B cell (primary cell): Measurements from ENCODE around the gene LCP1. TPM values are rescaled to one million over a fixed set of nuclear protein-coding genes. Genes with fewer than 3 reads are reported as not detected.

Source experiments
- ATAC-seq: fragments of 200-7000 bp; cut with Tn5 transposase; one replicate; pipeline ENCODE4 v1.10.0; 2021; ENCODE audit warnings: low read depth, mild to moderate bottlenecking, moderate number of reproducible peaks, moderate library complexity
- CTCF ChIA-PET: fragments of 350-600 bp; sonication (Branson Sonifier 250); formaldehyde crosslinking; loops from one replicate; lab custom pipeline; 2021; ENCODE audit warnings: antibody characterized with exemption, inconsistent platforms; lab: Charles Lee
- POLR2A ChIA-PET: fragments of 350-600 bp; sonication (Branson Sonifier 250); formaldehyde crosslinking; loops from one replicate; lab custom pipeline; 2021; ENCODE audit warnings: antibody characterized with exemption; lab: Charles Lee
- DNase-seq: peaks from one replicate; pipeline ENCODE4 v3.0.0; 2013
- H2AFZ ChIP-seq: 2 replicates; pipeline ENCODE4 v1.6.1; 2012; ENCODE audit warnings: mild to moderate bottlenecking, low read depth, low read length; ENCODE audit not compliant: insufficient read depth, poor library complexity, severe bottlenecking
- H3K27ac ChIP-seq, 2 donors: 1 replicate in 1 of 2; 2 replicates in 1 of 2; pipeline ENCODE4 v1.5.1; 2012 to 2013; ENCODE audit warnings: low read length in 2 of 2, mild to moderate bottlenecking in 2 of 2, moderate library complexity in 1 of 2
- H3K27me3 ChIP-seq, 4 experiments: fragments of 200-600 bp in 1 of 4; sonication (generic) in 1 of 4; replicated peaks in 1 of 4; 1 replicate in 2 of 4; 2 replicates in 2 of 4; pipeline versions ENCODE4 v1.6.1 to v1.7.0; 2013 to 2016; ENCODE audit warnings: low read length in 3 of 4, mild to moderate bottlenecking in 2 of 4, mixed read lengths in 1 of 4, moderate library complexity in 1 of 4; ENCODE audit not compliant: insufficient read depth in 4 of 4, control insufficient read depth in 3 of 4; ENCODE audit errors: control extremely low read depth in 1 of 4
- H3K36me3 ChIP-seq, 2 experiments: replicated peaks in 1 of 2; 1 replicate in 1 of 2; 2 replicates in 1 of 2; pipeline versions ENCODE4 v1.6.1 to v1.7.1; 2013; ENCODE audit warnings: low read length in 1 of 2; ENCODE audit not compliant: insufficient read depth in 2 of 2, control insufficient read depth in 1 of 2; ENCODE audit errors: control extremely low read depth in 1 of 2, extremely low read depth in 1 of 2
- H3K4me1 ChIP-seq, 2 donors: fragments of 200-600 bp in 1 of 2; sonication (generic) in 1 of 2; 1 replicate in 1 of 2; 2 replicates in 1 of 2; pipeline versions ENCODE4 v1.5.1 to v1.6.1; 2013 to 2017; ENCODE audit warnings: low read length in 2 of 2; ENCODE audit not compliant: control insufficient read depth in 2 of 2, insufficient read depth in 2 of 2
- H3K4me2 ChIP-seq: replicated peaks from 2 replicates; pipeline ENCODE3; 2012; ENCODE audit warnings: mild to moderate bottlenecking, low read depth, low read length; ENCODE audit not compliant: poor library complexity, severe bottlenecking
- H3K4me3 ChIP-seq, 5 experiments: fragments of 200-600 bp in 1 of 5; sonication (generic) in 1 of 5; 1 replicate in 3 of 5; 2 replicates in 2 of 5; pipeline versions ENCODE4 v1.5.1 to v1.7.0; 2011 to 2016; ENCODE audit warnings: low read length in 4 of 5, mild to moderate bottlenecking in 4 of 5, low read depth in 2 of 5, control low read depth in 1 of 5, moderate library complexity in 1 of 5; ENCODE audit not compliant: insufficient read depth in 1 of 5; ENCODE audit errors: control extremely low read depth in 1 of 5, extremely low read depth in 1 of 5
- H3K79me2 ChIP-seq: fragments of 200-600 bp; sonication (generic); one replicate; pipeline ENCODE4 v1.6.0; 2016; ENCODE audit warnings: low read length; ENCODE audit not compliant: control insufficient read depth, insufficient read depth
- H3K9ac ChIP-seq: fragments of 200-600 bp; sonication (generic); 2 replicates; pipeline ENCODE4 v1.6.1; 2017; ENCODE audit warnings: mild to moderate bottlenecking, low read length, moderate library complexity
- H3K9me3 ChIP-seq, 3 donors: one replicate each; pipeline versions ENCODE4 v1.6.1 to v1.7.1; 2013; ENCODE audit warnings: low read length in 2 of 3; ENCODE audit not compliant: control insufficient read depth in 2 of 3, insufficient read depth in 1 of 3; ENCODE audit errors: control extremely low read depth in 1 of 3
- H4K20me1 ChIP-seq: 2 replicates; pipeline ENCODE4 v1.6.0; 2012; ENCODE audit warnings: mild to moderate bottlenecking, low read length; ENCODE audit not compliant: insufficient read depth, control insufficient read depth, poor library complexity, severe bottlenecking
- H3K27ac Mint-ChIP-seq: one replicate; pipeline ENCODE4 v1.8.0; 2021; ENCODE audit warnings: mixed read lengths
- H3K27me3 Mint-ChIP-seq: one replicate; pipeline ENCODE4 v1.8.0; 2021; ENCODE audit warnings: mixed read lengths
- H3K4me1 Mint-ChIP-seq: one replicate; pipeline ENCODE4 v1.8.0; 2021; ENCODE audit warnings: mixed read lengths
- H3K4me3 Mint-ChIP-seq: one replicate; pipeline ENCODE4 v1.8.0; 2021; ENCODE audit warnings: mixed read lengths
- H3K9me3 Mint-ChIP-seq: one replicate; pipeline ENCODE4 v1.8.0; 2022; ENCODE audit warnings: mixed read lengths; ENCODE audit not compliant: insufficient read depth
- EZH2 ChIP-seq: IDR thresholded peaks from 2 replicates; pipeline ENCODE4 v1.6.1; 2012; ENCODE audit warnings: borderline replicate concordance, low read depth, mild to moderate bottlenecking, moderate library complexity, low read length; ENCODE audit not compliant: insufficient read depth, poor library complexity, severe bottlenecking
- WGBS: methylation state at CpG from one replicate; pipeline ENCODE4 v1.1.5; 2013; ENCODE audit warnings: missing lambda C conversion rate; ENCODE audit not compliant: insufficient coverage; 5-methylcytosine and 5-hydroxymethylcytosine counted together
- intact Hi-C: fragments of 100-400 bp; cut with micrococcal nuclease; formaldehyde crosslinking; loops from one replicate; pipeline ENCODE4 v1.10.0; 2022
- polyA plus RNA-seq: library from polyadenylated mRNA; depleted of rRNA; stranded (reverse); fragments of >200 nt; gene quantifications from 2 replicates; pipeline ENCODE4 v1.2.3, GENCODE V29; 2012
- total RNA-seq, 2 donors: library from RNA; stranded (reverse); fragments of 120-200 nt in 1 of 2; gene quantifications; 1 replicate in 1 of 2; 2 replicates in 1 of 2; pipeline versions ENCODE4 v1.2.3 to v1.2.4, GENCODE V29; 2013 to 2022
- TF ChIP-seq, protein P1 (sequence below): fragments of 200-600 bp; IDR thresholded peaks from one replicate; pipeline ENCODE4 v1.8.0; 2022; ENCODE audit warnings: antibody characterized with exemption, mild to moderate bottlenecking

Gene LCP1
- total and polyA plus RNA-seq, 2 donors (not counting 1 experiment from before 2014, with no cell fraction given): 151 to 243 TPM

DNA sequence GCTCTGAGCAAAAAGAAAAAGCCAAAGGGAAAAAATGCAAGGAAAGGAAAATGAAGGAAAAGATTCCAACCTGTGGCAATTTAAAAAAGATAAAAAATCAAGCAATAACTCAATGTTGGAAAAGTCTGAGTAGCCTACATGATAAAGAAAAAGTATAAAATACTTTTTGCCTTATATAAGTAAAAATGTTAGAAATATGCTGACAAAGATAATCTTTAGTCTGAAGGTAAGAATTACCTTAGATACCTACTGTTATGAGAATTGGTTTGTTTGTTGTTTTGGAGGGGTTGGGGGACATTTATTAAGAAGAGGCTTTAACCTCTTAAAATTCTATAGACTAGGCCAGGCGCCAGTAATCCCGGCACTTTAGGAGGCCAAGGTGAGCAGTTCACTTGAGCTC, 47.5 kb downstream of the LCP1 start:
- Mint-ChIP-seq H3K27me3 (no peaks in the 10 kb centered on the region), H3K4me1 (no peaks in the 10 kb centered on the region), H3K9me3 (no peaks in the 10 kb centered on the region), H3K27ac (peak overlapping the region; percentile 46), H3K4me3 (no peak overlapping the region)
- no CpG with 5 or more reads among the region's 2 CpGs for WGBS
- Histone ChIP-seq H2AFZ (no peak overlapping the region), H3K79me2 (peaks cover 4% of the 10 kb centered on the region), H3K27ac (peak overlapping the region in 1 of 2 donors; percentile 15), H3K4me3 (no peak overlapping the region), H3K4me1 (no peaks in the 10 kb centered on the region), H3K9ac (no peak overlapping the region), H3K36me3 (peaks cover 13 to 97% of the 10 kb centered on the region in 2 experiments), H3K27me3 (no peaks in the 10 kb centered on the region), H3K9me3 (no peaks in the 10 kb centered on the region), H3K4me2 (no peak overlapping the region), H4K20me1 (peaks cover 9% of the 10 kb centered on the region)
- DNase-seq (no peak), ATAC-seq (no peak)
- intact Hi-C loops: no loop called here
- no peak for TF ChIP-seq EZH2
- TF ChIP-seq, protein P1, sequence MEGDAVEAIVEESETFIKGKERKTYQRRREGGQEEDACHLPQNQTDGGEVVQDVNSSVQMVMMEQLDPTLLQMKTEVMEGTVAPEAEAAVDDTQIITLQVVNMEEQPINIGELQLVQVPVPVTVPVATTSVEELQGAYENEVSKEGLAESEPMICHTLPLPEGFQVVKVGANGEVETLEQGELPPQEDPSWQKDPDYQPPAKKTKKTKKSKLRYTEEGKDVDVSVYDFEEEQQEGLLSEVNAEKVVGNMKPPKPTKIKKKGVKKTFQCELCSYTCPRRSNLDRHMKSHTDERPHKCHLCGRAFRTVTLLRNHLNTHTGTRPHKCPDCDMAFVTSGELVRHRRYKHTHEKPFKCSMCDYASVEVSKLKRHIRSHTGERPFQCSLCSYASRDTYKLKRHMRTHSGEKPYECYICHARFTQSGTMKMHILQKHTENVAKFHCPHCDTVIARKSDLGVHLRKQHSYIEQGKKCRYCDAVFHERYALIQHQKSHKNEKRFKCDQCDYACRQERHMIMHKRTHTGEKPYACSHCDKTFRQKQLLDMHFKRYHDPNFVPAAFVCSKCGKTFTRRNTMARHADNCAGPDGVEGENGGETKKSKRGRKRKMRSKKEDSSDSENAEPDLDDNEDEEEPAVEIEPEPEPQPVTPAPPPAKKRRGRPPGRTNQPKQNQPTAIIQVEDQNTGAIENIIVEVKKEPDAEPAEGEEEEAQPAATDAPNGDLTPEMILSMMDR: no peak
- ChIA-PET POLR2A (interaction anchor here (1.0 kb wide), 1 partner anchor 15 kb away, joined by 3 read pairs; no protein-coding TSS in a partner anchor), CTCF (interaction anchor here (0.6 to 1.4 kb wide), 2 partner anchors 26 to 617 kb away, joined by 3 to 4 read pairs; no protein-coding TSS in a partner anchor)

DNA sequence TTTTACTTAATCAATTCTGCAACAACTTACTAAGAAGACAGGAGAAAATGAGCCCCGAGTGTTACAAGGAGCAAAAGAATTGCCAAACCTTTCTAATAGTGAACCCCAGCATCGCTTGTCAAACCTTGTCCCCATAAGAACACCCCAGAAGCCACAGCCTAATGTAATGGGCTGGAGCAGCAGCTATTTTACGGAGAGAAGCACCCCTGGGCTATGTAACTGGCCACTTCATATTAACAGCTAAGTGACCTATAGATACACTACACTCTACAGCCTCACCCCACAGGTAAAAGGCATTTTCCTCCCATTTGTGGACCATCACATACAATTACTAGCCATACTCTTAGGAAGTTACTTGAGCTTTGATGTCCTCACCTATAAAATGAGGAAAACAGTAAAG, 49.9 kb downstream of the LCP1 start:
- no peak overlapping the region for H2AFZ ChIP-seq
- ChIA-PET CTCF (interaction anchor here (1.4 to 1.7 kb wide), 2 partner anchors 10 to 28 kb away, joined by 3 to 5 read pairs; no protein-coding TSS in a partner anchor), POLR2A (no interaction called here)
- TF ChIP-seq, protein P1: no peak
- no peak for TF ChIP-seq EZH2
- no peaks in the 10 kb centered on the region for H3K4me1 ChIP-seq
- no peak overlapping the region for H3K4me3 ChIP-seq
- H3K9me3 ChIP-seq: no peaks in the 10 kb centered on the region
- no peaks in the 10 kb centered on the region for H3K4me1 Mint-ChIP-seq
- H3K27me3 ChIP-seq: no peaks in the 10 kb centered on the region
- no peak for ATAC-seq
- 100% methylated on average over 1 of the region's 3 CpGs for WGBS
- no peaks in the 10 kb centered on the region for H3K27me3 Mint-ChIP-seq
- intact Hi-C loops: no loop called here
- DNase-seq: no peak
- no peak overlapping the region for H3K27ac Mint-ChIP-seq
- H3K36me3 ChIP-seq: peaks cover 15 to 96% of the 10 kb centered on the region in 2 experiments
- H3K9me3 Mint-ChIP-seq: no peaks in the 10 kb centered on the region
- no peak overlapping the region for H3K4me2 ChIP-seq
- H4K20me1 ChIP-seq: peaks cover 6% of the 10 kb centered on the region
- H3K4me3 Mint-ChIP-seq: no peak overlapping the region
- H3K27ac ChIP-seq: no peak overlapping the region
- peaks cover 4% of the 10 kb centered on the region for H3K79me2 ChIP-seq
- H3K9ac ChIP-seq: no peak overlapping the region
